HFFc6 (cell line): ENCODE results near the gene ICAM1. TPM values are rescaled to one million over a fixed set of nuclear protein-coding genes. Genes with fewer than 3 reads are reported as not detected.

Experiments used
- DNase-seq: peaks from one replicate; pipeline ENCODE4 v3.0.0-alpha.2; 2018
- H3K27ac Mint-ChIP-seq: 2 replicates; pipeline ENCODE4 v1.8.0; 2020; ENCODE audit warnings: mild to moderate bottlenecking, mixed read lengths
- H3K27me3 Mint-ChIP-seq: 2 replicates; pipeline ENCODE4 v1.8.0; 2021; ENCODE audit warnings: mild to moderate bottlenecking, moderate library complexity, mixed read lengths; ENCODE audit not compliant: insufficient read depth
- H3K36me3 Mint-ChIP-seq: 2 replicates; pipeline ENCODE4 v1.8.0; 2021; ENCODE audit warnings: low read depth, mixed read lengths
- H3K4me1 Mint-ChIP-seq: 2 replicates; pipeline ENCODE4 v1.8.0; 2020; ENCODE audit warnings: low read depth, mixed read lengths
- H3K4me3 Mint-ChIP-seq: 2 replicates; pipeline ENCODE4 v1.8.0; 2020; ENCODE audit warnings: mild to moderate bottlenecking, moderate library complexity, mixed read lengths
- H3K9me3 Mint-ChIP-seq: 2 replicates; pipeline ENCODE4 v1.8.0; 2020; ENCODE audit warnings: mild to moderate bottlenecking, mixed read lengths
- total RNA-seq, 6 experiments: library from RNA; stranded (reverse); fragmentation: NEBNext Ultra II Directional; extraction: Animal tissue kit (Norgen Biotek cat#: 25700); gene quantifications; 2 replicates in 1 of 6; 3 replicates in 5 of 6; pipeline ENCODE4 v1.2.3, GENCODE V29; 2021
- TF ChIP-seq, protein P1 (sequence below): fragments of 200-600 bp; sonication (generic); IDR thresholded peaks from 2 replicates; pipeline ENCODE4 v1.5.0; 2021; ENCODE audit warnings: antibody characterized with exemption, mild to moderate bottlenecking

Gene ICAM1
- total RNA-seq, 6 experiments from 2014 or later: 5.0 to 10.1 (median 8.5) TPM

DNA sequence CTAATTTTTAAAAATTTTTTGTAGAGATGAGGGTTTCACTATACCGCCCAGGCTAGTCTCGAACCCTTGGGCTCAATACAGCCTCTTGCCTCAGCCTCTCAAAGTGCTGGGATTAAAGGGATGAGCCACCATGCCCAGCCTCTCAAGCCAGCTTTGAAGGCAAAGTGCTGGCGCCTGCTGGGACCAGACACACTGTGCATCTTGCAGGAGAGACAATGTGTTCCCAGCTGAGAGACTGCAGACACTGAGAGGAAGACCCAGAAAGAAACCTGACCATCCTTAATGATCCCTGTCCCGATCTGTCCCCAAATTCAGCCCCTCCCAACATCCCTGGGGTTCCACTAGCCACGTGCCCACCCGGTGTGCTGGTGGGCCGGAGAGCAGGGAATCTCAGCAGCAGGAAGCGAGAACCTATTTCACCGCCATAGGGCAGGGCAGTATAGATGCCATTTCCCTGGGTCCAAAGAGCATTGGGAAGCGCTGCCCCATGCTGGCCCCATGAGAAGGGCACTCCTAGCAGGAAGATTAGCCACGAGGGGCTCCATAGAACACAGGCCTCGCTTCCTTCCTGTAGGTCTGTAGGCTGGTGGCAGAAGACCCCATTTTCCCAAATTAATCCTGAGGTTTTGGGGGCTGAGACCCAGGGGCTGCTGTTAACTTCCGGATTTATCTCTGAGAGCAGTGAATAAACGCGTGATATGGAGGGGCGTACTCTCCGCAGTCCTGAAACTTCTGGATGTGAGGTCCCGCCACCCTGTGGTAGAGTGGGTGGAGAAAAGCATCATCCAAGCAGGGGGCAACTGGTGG lies 61.4 kb downstream of the ICAM1 start:
- Mint-ChIP-seq H3K27me3 (no peaks in the 10 kb centered on the region; the same call in none of the 2 replicates), H3K4me1 (peaks cover 17% of the 10 kb centered on the region), H3K9me3 (no peaks in the 10 kb centered on the region), H3K27ac (peak overlapping the region; percentile 97), H3K4me3 (peak overlapping the region; percentile 99), H3K36me3 (peaks cover 16% of the 10 kb centered on the region; the same call in 1 of the 2 replicates)
- no peak for DNase-seq
- TF ChIP-seq, protein P1, sequence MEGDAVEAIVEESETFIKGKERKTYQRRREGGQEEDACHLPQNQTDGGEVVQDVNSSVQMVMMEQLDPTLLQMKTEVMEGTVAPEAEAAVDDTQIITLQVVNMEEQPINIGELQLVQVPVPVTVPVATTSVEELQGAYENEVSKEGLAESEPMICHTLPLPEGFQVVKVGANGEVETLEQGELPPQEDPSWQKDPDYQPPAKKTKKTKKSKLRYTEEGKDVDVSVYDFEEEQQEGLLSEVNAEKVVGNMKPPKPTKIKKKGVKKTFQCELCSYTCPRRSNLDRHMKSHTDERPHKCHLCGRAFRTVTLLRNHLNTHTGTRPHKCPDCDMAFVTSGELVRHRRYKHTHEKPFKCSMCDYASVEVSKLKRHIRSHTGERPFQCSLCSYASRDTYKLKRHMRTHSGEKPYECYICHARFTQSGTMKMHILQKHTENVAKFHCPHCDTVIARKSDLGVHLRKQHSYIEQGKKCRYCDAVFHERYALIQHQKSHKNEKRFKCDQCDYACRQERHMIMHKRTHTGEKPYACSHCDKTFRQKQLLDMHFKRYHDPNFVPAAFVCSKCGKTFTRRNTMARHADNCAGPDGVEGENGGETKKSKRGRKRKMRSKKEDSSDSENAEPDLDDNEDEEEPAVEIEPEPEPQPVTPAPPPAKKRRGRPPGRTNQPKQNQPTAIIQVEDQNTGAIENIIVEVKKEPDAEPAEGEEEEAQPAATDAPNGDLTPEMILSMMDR: peak; percentile 54; the same call in 1 of the 2 replicates

DNA sequence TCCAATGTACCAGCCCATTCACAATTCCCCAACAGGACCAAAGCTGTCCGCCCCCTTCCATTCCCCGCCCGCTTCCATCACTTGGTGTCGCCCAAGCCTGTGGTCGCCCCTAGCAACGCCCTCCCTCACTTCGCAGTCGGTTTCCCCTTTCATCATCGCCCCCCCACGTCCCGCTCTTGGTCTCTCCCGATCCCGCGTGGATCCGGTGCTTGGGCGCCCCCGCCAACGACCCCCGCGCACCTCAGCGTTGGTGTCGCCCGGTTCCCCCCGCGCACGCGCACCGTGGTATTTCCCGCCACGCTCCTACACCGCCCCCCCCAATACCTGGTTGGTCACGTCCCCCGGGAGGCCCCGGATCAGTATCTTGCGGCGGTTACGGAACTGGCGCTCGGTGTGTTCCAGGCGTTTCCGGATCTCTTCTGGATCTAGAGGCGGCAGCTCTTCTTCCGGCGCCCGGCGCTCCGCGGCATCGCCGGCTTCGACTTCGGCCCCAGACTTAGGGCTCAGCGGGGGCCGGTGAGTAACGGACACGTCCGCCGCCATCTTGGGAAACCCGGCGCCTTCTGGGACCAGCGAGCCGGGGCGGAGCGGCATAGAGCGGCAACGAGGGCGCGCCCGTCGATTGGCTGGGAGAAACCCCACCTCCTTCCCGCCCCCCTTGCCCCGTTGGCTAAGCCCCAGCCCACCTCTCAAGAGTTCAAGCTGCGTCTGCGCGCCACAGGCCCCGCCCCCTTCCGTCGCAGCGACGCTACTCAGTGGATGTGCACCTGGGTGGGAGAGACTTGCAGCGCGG lies 62.2 kb downstream of the ICAM1 start, which contains the start of gene RAVER1:
Gene RAVER1, minus strand, starts transcription at position 565 of the 793 bp plus-strand sequence. Its CDS starts 22 bp downstream, at position 543.
- peaks cover 17% of the 10 kb centered on the region for H3K4me1 Mint-ChIP-seq
- H3K27me3 Mint-ChIP-seq: no peaks in the 10 kb centered on the region; the same call in none of the 2 replicates
- H3K36me3 Mint-ChIP-seq: peaks cover 16% of the 10 kb centered on the region; the same call in 1 of the 2 replicates
- peak; percentile 95 for DNase-seq
- peak within 1 kb of the TSS; percentile 99 for H3K4me3 Mint-ChIP-seq
- H3K27ac Mint-ChIP-seq: peak within 1 kb of the TSS; percentile 97
- H3K9me3 Mint-ChIP-seq: no peaks in the 10 kb centered on the region
- TF ChIP-seq, protein P1: no peak; the same call in 1 of the 2 replicates

DNA sequence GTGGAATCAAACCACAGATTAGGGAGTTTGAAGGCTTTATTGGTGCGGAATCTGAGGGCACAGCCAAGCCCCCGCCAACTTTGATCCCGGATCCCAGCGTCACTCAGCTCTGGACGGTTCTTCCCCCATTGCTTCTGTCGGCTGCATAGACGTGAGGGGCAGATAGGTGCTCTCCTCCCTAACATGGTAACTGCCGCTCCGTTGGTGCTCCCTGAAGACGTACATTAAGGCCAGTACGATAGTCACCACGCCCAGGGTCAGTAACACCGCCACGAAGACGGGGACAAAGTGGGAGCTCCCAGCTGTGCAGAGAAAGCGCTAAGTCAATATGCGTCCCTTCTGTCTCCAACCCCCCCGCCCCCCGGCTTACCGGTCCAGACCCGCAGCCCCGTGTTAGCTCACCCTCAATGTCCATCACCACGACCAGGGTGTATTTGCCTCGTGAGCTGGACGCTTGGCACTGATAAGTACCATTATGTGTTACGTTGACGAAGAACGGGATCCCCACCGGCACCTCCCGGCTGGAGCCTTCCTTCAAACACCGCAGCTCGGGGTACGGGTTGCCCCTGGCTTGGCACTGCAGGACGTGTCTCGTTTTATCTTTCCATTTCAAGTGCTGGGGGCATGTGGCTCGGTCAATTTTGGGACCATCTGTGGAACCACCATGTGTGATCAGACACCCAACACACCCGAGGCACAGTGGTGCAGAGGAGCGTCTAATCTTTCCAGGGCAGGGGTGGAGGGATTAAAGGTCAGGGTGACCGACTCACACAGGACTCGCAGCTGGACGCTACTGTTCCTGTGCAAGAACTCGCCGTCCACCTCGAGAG lies 63.1 kb downstream of the ICAM1 start:
- Mint-ChIP-seq H3K4me3 (peak overlapping the region; percentile 99), H3K36me3 (peaks cover 16% of the 10 kb centered on the region; the same call in 1 of the 2 replicates), H3K4me1 (peaks cover 17% of the 10 kb centered on the region), H3K27me3 (peaks cover 6% of the 10 kb centered on the region), H3K27ac (peak overlapping the region; percentile 97), H3K9me3 (no peaks in the 10 kb centered on the region)
- peak; percentile 11 for DNase-seq
- TF ChIP-seq, protein P1: no peak

DNA sequence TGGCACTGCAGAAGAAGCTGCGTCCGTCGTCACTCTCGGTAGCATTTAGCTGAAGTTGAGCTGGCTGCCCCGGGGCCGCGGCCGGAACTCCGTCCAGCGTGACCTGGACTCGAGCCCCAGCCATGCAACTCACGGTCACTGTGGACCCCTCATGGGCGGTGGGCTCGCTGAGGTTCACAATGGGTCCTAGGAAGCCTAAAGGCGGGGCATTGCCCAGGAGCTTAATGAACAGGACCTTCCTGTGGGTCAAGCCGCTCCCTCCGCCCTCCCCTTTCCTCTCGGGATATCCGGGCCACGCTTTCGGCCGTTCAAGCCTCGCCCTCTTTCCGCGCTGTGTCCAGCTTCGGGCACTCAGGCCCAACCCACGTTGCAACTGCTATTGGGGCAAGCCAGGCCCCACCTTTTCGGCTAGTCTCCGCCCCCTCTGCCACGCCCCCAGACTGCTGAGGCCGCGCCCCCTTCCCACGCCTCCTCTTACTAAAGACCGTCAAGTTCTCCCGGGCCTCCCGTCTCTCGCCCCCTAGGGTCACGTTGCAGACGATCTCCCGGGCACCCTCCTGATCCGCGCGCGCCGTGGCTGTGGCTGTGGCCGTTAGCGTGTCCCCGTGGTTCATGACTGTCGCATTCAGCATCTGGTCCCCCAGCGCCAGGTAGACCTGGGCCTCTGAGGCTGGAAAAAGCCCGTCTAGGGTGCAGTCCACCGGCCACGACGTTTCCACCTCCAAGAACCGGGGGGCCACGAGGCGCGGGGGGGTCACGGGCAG lies 63.9 kb downstream of the ICAM1 start:
- peaks cover 15% of the 10 kb centered on the region; the same call in 1 of the 2 replicates for H3K36me3 Mint-ChIP-seq
- H3K27ac Mint-ChIP-seq: peak overlapping the region; percentile 97
- H3K27me3 Mint-ChIP-seq: peaks cover 6% of the 10 kb centered on the region
- H3K4me1 Mint-ChIP-seq: peaks cover 17% of the 10 kb centered on the region
- H3K9me3 Mint-ChIP-seq: no peaks in the 10 kb centered on the region
- peak; percentile 96 for DNase-seq
- H3K4me3 Mint-ChIP-seq: peak overlapping the region; percentile 99
- TF ChIP-seq, protein P1: peak; percentile 43; the same call in 1 of the 2 replicates
